K562 (cell line): ENCODE data around the gene ADD3. TPM values are rescaled to one million over a fixed set of nuclear protein-coding genes. Genes with fewer than 3 reads are reported as not detected.

ENCODE experiments used
- ATAC-seq: fragments of 200-7000 bp; cut with Tn5 transposase; 3 replicates; pipeline ENCODE4 v1.9.1; 2020; ENCODE audit warnings: moderate library complexity
- BruUV-seq: library from RNA; stranded (reverse); fragments of 400-500 nt; replicated peaks from 2 replicates; lab custom pipeline; 2021; lab: Mats Ljungman, UMichigan
- CTCF ChIA-PET: fragments of 300-600 bp; formaldehyde crosslinking; extraction: SDS; loops from one replicate; lab custom pipeline; 2021; ENCODE audit warnings: low intra/inter-chr PET ratio; lab: Yijun Ruan, JAX
- POLR2A ChIA-PET: fragments of 300-600, 350-650 bp; sonication (Branson Sonifier 250); formaldehyde crosslinking; extraction: SDS; loops from one replicate; lab custom pipeline; 2021; ENCODE audit warnings: antibody characterized with exemption, inconsistent platforms; lab: Yijun Ruan, JAX
- DNase-seq, 4 experiments: peaks; one replicate each; pipeline versions ENCODE4 v3.0.0 to v3.0.0-alpha.2; 2011 to 2018; ENCODE audit warnings: low spot score in 3 of 4, mixed read lengths in 3 of 4; ENCODE audit errors: extremely low read depth in 1 of 4
- FAIRE-seq: peaks from 2 replicates; lab custom pipeline; 2011; peaks lifted over from hg19 to GRCh38; lab: Jason Lieb, UNC
- H2AFZ ChIP-seq: 2 replicates; pipeline ENCODE4 v1.6.0; 2011; ENCODE audit warnings: low read depth, low read length, control low read depth, inconsistent platforms
- H3K27ac ChIP-seq: fragments of 200-600 bp; 3 replicates; pipeline ENCODE4 v1.8.0; 2011; ENCODE audit warnings: low read depth, mild to moderate bottlenecking, control low read depth, inconsistent platforms, low read length, moderate library complexity, mixed read lengths; ENCODE audit errors: extremely low read depth
- H3K27me3 ChIP-seq, 2 experiments: fragments of 300-600 bp in 1 of 2; 2 replicates in 1 of 2; 3 replicates in 1 of 2; pipeline versions ENCODE4 v1.6.0 to v1.8.0; 2011; ENCODE audit warnings: inconsistent platforms in 2 of 2, low read length in 2 of 2, mild to moderate bottlenecking in 1 of 2, mixed read lengths in 1 of 2, moderate library complexity in 1 of 2; ENCODE audit not compliant: control insufficient read depth in 2 of 2, insufficient read depth in 2 of 2
- H3K36me3 ChIP-seq: fragments of 300-600 bp; 3 replicates; pipeline ENCODE4 v1.8.0; 2011; ENCODE audit warnings: mild to moderate bottlenecking, low read length, inconsistent platforms; ENCODE audit not compliant: control insufficient read depth, insufficient read depth
- H3K4me1 ChIP-seq, 2 experiments: fragments of 200-600 bp in 1 of 2; replicated peaks in 1 of 2; 2 replicates in 1 of 2; 3 replicates in 1 of 2; pipeline versions ENCODE4 v1.5.1 to v1.8.0; 2011; ENCODE audit warnings: inconsistent platforms in 2 of 2, low read length in 2 of 2, mild to moderate bottlenecking in 1 of 2, mixed read lengths in 1 of 2, moderate library complexity in 1 of 2; ENCODE audit not compliant: control insufficient read depth in 2 of 2, insufficient read depth in 2 of 2
- H3K4me2 ChIP-seq: 2 replicates; pipeline ENCODE4 v1.6.1; 2011; ENCODE audit warnings: low read length, control low read depth, inconsistent platforms, mixed read lengths; ENCODE audit not compliant: insufficient read depth
- H3K4me3 ChIP-seq: fragments of 200-600 bp; sonication (generic), shearing (Covaris generic); 2 replicates; pipeline ENCODE4 v1.5.1; 2016; ENCODE audit warnings: control low read depth, inconsistent platforms
- H3K79me2 ChIP-seq: fragments of 200-600 bp; 3 replicates; pipeline ENCODE4 v1.8.0; 2011; ENCODE audit warnings: low read length, inconsistent platforms; ENCODE audit not compliant: control insufficient read depth, insufficient read depth
- H3K9ac ChIP-seq, 2 experiments: 2 replicates each; pipeline versions ENCODE4 v1.6.0 to v1.6.1; 2011; ENCODE audit warnings: low read depth in 2 of 2, low read length in 2 of 2, control low read depth in 1 of 2, inconsistent platforms in 1 of 2, mild to moderate bottlenecking in 1 of 2, mixed read lengths in 1 of 2; ENCODE audit not compliant: insufficient read depth in 1 of 2
- H3K9me1 ChIP-seq: one replicate; pipeline ENCODE4 v1.6.0; 2011; ENCODE audit warnings: inconsistent platforms, mild to moderate bottlenecking, low read length, moderate library complexity; ENCODE audit not compliant: control insufficient read depth, insufficient read depth
- H3K9me3 ChIP-seq: replicated peaks from 2 replicates; pipeline ENCODE4 v1.5.1; 2011; ENCODE audit warnings: low read depth, low read length, inconsistent platforms; ENCODE audit not compliant: control insufficient read depth, insufficient read depth
- H4K20me1 ChIP-seq: replicated peaks from 2 replicates; pipeline ENCODE4 v1.6.1; 2011; ENCODE audit warnings: low read length, inconsistent platforms, mixed read lengths; ENCODE audit not compliant: control insufficient read depth, insufficient read depth
- CSDE1 ChIP-seq, 2 experiments: fragments of 450-650 bp; IDR thresholded peaks; 2 replicates each; pipeline ENCODE4 v1.6.1; 2016; ENCODE audit warnings: mild to moderate bottlenecking in 1 of 2
- L3MBTL2 ChIP-seq: fragments of 450-650 bp; IDR thresholded peaks from 2 replicates; pipeline ENCODE4 v1.6.1; 2016; ENCODE audit warnings: mild to moderate bottlenecking, moderate library complexity
- PRMT5 ChIP-seq: sonication (generic); formaldehyde crosslinking; IDR thresholded peaks from 2 replicates; pipeline ENCODE4 v1.5.0; 2020; ENCODE audit warnings: missing genetic modification reagents
- SMAD4 ChIP-seq: fragments of 250-450 bp; sonication (Bioruptor Pico); conservative IDR thresholded peaks from 2 replicates; pipeline ENCODE4 v1.8.0; 2021; ENCODE audit warnings: inconsistent platforms, mild to moderate bottlenecking, moderate library complexity
- ZNF347 ChIP-seq: fragments of 450-650 bp; formaldehyde crosslinking; IDR thresholded peaks from 2 replicates; pipeline ENCODE4 v1.4.0; 2020; ENCODE audit warnings: low read depth, mild to moderate bottlenecking, moderate library complexity
- ZNF384 ChIP-seq: IDR thresholded peaks from 2 replicates; pipeline ENCODE4 v1.6.1; 2012; ENCODE audit warnings: low read depth, low read length, improper control_type of control experiment
- WGBS: fragments of 100-300 bp; shearing (Covaris generic); methylation state at CpG from one replicate; pipeline ENCODE4 v1.1.6; 2016; ENCODE audit warnings: low coverage, mixed read lengths; ENCODE audit not compliant: insufficient coverage; ENCODE audit errors: missing lambda C conversion rate; 5-methylcytosine and 5-hydroxymethylcytosine counted together
- in situ Hi-C: fragments of 300-500 bp; cut with MboI; formaldehyde crosslinking; loops from 4 replicates; pipeline ENCODE4 v1.15.0; 2018; ENCODE audit warnings: inconsistent platforms, mixed read lengths
- intact Hi-C: fragments of 100-400 bp; cut with micrococcal nuclease; formaldehyde crosslinking; loops from 2 replicates; pipeline ENCODE4 v1.14.2; 2022
- polyA plus RNA-seq, 8 experiments: library from polyadenylated mRNA; depleted of rRNA in 4 of 8; stranded (reverse) in 5 of 8; unstranded in 3 of 8; fragments of >200 nt; fragmentation: Nextera tagmentation in 2 of 8; fragmentation: Illumina TruSeq in 1 of 8; extraction: Ambion mirVana in 2 of 8; extraction: Trizol in 1 of 8; gene quantifications; 2 replicates each; pipeline versions ENCODE4 v1.2.1 to v1.2.3, GENCODE V29; 2011 to 2014; ENCODE audit warnings: inconsistent platforms in 1 of 8, missing spikeins in 1 of 8
- total RNA-seq, 7 experiments: library from RNA; depleted of rRNA in 6 of 7; stranded (reverse); fragments of >200 nt in 6 of 7; fragmentation: Illumina TruSeq in 2 of 7; extraction: Trizol in 2 of 7; gene quantifications; 2 replicates each; pipeline versions ENCODE4 v1.2.1 to v1.2.3, GENCODE V29; 2011 to 2021; ENCODE audit warnings: low replicate concordance in 1 of 7
- TF ChIP-seq, protein P1 (sequence below): fragments of 200-600 bp; sonication (generic); IDR thresholded peaks from one replicate; pipeline ENCODE4 v1.6.1; 2012; ENCODE audit warnings: mild to moderate bottlenecking, low read depth, low read length, inconsistent platforms
- TF ChIP-seq, protein P2 (sequence below): fragments of 450-650 bp; IDR thresholded peaks from 2 replicates; pipeline ENCODE4 v1.6.1; 2014; ENCODE audit warnings: low read depth, mild to moderate bottlenecking, moderate library complexity, borderline replicate concordance
- TF ChIP-seq, protein P3 (sequence below): fragments of 250-450 bp; sonication (Bioruptor Pico); IDR thresholded peaks from 2 replicates; pipeline ENCODE4 v1.8.0; 2021; ENCODE audit warnings: borderline replicate concordance, mild to moderate bottlenecking, moderate library complexity; ENCODE audit not compliant: poor library complexity, severe bottlenecking

The ADD3 gene
- total and polyA plus RNA-seq, 9 of the 15 experiments (the other 6 are each of a cell fraction or from before 2014, with no cell fraction given) = 13.2 to 125 (median 31.7) TPM

DNA sequence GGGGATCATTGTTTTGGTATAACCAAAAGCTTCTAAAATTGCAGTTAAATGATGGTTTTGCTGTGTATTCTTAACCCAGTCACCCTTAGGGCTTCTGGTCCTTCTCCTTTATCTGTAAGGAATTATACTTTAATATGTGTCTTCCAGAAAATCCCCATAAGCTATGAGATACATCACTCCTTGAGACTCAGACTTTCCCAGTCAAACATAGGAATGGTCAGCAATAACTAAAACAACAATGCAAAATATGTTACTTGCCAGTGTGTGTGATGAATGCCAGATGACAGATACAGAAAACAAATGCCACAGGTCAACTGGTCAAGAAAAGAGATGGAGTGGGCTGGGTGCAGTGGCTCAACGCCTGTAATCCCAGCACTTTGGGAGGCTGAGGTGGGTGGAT lies 10.1 kb downstream of the ADD3 start:
- WGBS = no CpG with 5 or more reads among the region's 1 CpG
- Histone ChIP-seq H3K36me3 (no peaks in the 10 kb centered on the region; the same call in 2 of the 3 replicates), H3K27ac (no peak overlapping the region), H2AFZ (no peak overlapping the region), H4K20me1 (no peaks in the 10 kb centered on the region), H3K4me1 (peaks cover 3 to 6% of the 10 kb centered on the region in 2 experiments; a peak in 4 of 5 replicates), H3K79me2 (peaks cover 90% of the 10 kb centered on the region), H3K9me1 (no peaks in the 10 kb centered on the region), H3K27me3 (no peaks in the 10 kb centered on the region), H3K9ac (no peak overlapping the region), H3K4me2 (no peak overlapping the region), H3K9me3 (no peaks in the 10 kb centered on the region), H3K4me3 (no peak overlapping the region)
- ChIA-PET POLR2A (no interaction called here), CTCF (no interaction called here)
- ATAC-seq (no peak), FAIRE-seq (no peak), DNase-seq (no peak)
- in situ Hi-C loops = no loop called here
- intact Hi-C loops = loop anchor here (2.0 to 10.0 kb wide), 2 partner anchors 39 to 63 kb away; no protein-coding TSS in a partner anchor
- BruUV-seq = no TSS peak
- TF ChIP-seq ZNF347 = no peak
- TF ChIP-seq, protein P1, sequence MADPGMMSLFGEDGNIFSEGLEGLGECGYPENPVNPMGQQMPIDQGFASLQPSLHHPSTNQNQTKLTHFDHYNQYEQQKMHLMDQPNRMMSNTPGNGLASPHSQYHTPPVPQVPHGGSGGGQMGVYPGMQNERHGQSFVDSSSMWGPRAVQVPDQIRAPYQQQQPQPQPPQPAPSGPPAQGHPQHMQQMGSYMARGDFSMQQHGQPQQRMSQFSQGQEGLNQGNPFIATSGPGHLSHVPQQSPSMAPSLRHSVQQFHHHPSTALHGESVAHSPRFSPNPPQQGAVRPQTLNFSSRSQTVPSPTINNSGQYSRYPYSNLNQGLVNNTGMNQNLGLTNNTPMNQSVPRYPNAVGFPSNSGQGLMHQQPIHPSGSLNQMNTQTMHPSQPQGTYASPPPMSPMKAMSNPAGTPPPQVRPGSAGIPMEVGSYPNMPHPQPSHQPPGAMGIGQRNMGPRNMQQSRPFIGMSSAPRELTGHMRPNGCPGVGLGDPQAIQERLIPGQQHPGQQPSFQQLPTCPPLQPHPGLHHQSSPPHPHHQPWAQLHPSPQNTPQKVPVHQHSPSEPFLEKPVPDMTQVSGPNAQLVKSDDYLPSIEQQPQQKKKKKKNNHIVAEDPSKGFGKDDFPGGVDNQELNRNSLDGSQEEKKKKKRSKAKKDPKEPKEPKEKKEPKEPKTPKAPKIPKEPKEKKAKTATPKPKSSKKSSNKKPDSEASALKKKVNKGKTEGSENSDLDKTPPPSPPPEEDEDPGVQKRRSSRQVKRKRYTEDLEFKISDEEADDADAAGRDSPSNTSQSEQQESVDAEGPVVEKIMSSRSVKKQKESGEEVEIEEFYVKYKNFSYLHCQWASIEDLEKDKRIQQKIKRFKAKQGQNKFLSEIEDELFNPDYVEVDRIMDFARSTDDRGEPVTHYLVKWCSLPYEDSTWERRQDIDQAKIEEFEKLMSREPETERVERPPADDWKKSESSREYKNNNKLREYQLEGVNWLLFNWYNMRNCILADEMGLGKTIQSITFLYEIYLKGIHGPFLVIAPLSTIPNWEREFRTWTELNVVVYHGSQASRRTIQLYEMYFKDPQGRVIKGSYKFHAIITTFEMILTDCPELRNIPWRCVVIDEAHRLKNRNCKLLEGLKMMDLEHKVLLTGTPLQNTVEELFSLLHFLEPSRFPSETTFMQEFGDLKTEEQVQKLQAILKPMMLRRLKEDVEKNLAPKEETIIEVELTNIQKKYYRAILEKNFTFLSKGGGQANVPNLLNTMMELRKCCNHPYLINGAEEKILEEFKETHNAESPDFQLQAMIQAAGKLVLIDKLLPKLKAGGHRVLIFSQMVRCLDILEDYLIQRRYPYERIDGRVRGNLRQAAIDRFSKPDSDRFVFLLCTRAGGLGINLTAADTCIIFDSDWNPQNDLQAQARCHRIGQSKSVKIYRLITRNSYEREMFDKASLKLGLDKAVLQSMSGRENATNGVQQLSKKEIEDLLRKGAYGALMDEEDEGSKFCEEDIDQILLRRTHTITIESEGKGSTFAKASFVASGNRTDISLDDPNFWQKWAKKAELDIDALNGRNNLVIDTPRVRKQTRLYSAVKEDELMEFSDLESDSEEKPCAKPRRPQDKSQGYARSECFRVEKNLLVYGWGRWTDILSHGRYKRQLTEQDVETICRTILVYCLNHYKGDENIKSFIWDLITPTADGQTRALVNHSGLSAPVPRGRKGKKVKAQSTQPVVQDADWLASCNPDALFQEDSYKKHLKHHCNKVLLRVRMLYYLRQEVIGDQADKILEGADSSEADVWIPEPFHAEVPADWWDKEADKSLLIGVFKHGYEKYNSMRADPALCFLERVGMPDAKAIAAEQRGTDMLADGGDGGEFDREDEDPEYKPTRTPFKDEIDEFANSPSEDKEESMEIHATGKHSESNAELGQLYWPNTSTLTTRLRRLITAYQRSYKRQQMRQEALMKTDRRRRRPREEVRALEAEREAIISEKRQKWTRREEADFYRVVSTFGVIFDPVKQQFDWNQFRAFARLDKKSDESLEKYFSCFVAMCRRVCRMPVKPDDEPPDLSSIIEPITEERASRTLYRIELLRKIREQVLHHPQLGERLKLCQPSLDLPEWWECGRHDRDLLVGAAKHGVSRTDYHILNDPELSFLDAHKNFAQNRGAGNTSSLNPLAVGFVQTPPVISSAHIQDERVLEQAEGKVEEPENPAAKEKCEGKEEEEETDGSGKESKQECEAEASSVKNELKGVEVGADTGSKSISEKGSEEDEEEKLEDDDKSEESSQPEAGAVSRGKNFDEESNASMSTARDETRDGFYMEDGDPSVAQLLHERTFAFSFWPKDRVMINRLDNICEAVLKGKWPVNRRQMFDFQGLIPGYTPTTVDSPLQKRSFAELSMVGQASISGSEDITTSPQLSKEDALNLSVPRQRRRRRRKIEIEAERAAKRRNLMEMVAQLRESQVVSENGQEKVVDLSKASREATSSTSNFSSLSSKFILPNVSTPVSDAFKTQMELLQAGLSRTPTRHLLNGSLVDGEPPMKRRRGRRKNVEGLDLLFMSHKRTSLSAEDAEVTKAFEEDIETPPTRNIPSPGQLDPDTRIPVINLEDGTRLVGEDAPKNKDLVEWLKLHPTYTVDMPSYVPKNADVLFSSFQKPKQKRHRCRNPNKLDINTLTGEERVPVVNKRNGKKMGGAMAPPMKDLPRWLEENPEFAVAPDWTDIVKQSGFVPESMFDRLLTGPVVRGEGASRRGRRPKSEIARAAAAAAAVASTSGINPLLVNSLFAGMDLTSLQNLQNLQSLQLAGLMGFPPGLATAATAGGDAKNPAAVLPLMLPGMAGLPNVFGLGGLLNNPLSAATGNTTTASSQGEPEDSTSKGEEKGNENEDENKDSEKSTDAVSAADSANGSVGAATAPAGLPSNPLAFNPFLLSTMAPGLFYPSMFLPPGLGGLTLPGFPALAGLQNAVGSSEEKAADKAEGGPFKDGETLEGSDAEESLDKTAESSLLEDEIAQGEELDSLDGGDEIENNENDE = no peak
- no peak for TF ChIP-seq ZNF384
- no peak for TF ChIP-seq PRMT5
- no peak for TF ChIP-seq L3MBTL2
- no peak for TF ChIP-seq SMAD4
- no peak for TF ChIP-seq CSDE1 (IDR thresholded peaks at IDR 0.05)
- TF ChIP-seq, protein P2, sequence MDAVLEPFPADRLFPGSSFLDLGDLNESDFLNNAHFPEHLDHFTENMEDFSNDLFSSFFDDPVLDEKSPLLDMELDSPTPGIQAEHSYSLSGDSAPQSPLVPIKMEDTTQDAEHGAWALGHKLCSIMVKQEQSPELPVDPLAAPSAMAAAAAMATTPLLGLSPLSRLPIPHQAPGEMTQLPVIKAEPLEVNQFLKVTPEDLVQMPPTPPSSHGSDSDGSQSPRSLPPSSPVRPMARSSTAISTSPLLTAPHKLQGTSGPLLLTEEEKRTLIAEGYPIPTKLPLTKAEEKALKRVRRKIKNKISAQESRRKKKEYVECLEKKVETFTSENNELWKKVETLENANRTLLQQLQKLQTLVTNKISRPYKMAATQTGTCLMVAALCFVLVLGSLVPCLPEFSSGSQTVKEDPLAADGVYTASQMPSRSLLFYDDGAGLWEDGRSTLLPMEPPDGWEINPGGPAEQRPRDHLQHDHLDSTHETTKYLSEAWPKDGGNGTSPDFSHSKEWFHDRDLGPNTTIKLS = no peak
- TF ChIP-seq, protein P3, sequence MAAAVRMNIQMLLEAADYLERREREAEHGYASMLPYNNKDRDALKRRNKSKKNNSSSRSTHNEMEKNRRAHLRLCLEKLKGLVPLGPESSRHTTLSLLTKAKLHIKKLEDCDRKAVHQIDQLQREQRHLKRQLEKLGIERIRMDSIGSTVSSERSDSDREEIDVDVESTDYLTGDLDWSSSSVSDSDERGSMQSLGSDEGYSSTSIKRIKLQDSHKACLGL (CRISPR knock-in tag) = no peak
